ENCODE results near the gene PLD6.

PLD6 gene

GRCh38 chr17:17167986-17168385, 38.1 kb downstream of the PLD6 start:
- DNase-seq (ENCODE audit: low read depth): no peak
- TF ChIP-seq CTCF (conservative IDR thresholded peaks at IDR 0.05; ENCODE audit: control insufficient read depth, insufficient read depth, low read depth, low read length): no peak
- no peak overlapping the region for H3K4me3 ChIP-seq (ENCODE audit: control insufficient read depth, low read depth, low read length)

- H3K4me3 ChIP-seq (ENCODE audit: control insufficient read depth, low read depth, low read length): no peak overlapping the region
- no peak for DNase-seq (ENCODE audit: low read depth)
- no peak for TF ChIP-seq CTCF (conservative IDR thresholded peaks at IDR 0.05; ENCODE audit: control insufficient read depth, insufficient read depth, low read depth, low read length)
These were observed 38.8 kb downstream of the PLD6 start for GRCh38 chr17:17167356-17167755.

GRCh38 chr17:17166446-17166845, 39.7 kb downstream of the PLD6 start:
- TF ChIP-seq CTCF (conservative IDR thresholded peaks at IDR 0.05; ENCODE audit: control insufficient read depth, insufficient read depth, low read depth, low read length): no peak
- no peak for DNase-seq (ENCODE audit: low read depth)
- H3K4me3 ChIP-seq (ENCODE audit: control insufficient read depth, low read depth, low read length): no peak overlapping the region

- no peak for DNase-seq (ENCODE audit: low read depth)
- TF ChIP-seq CTCF (conservative IDR thresholded peaks at IDR 0.05; ENCODE audit: control insufficient read depth, insufficient read depth, low read depth, low read length): no peak
- no peak overlapping the region for H3K4me3 ChIP-seq (ENCODE audit: control insufficient read depth, low read depth, low read length)
These were observed 40.3 kb downstream of the PLD6 start for GRCh38 chr17:17165666-17166308.

GRCh38 chr17:17164676-17165075, 41.5 kb downstream of the PLD6 start:
- no peak for TF ChIP-seq CTCF (conservative IDR thresholded peaks at IDR 0.05; ENCODE audit: control insufficient read depth, insufficient read depth, low read depth, low read length)
- H3K4me3 ChIP-seq (ENCODE audit: control insufficient read depth, low read depth, low read length): no peak overlapping the region
- DNase-seq (ENCODE audit: low read depth): no peak

GRCh38 chr17:17164156-17164555, 42.0 kb downstream of the PLD6 start:
- no peak for DNase-seq (ENCODE audit: low read depth)
- TF ChIP-seq CTCF (conservative IDR thresholded peaks at IDR 0.05; ENCODE audit: control insufficient read depth, insufficient read depth, low read depth, low read length): no peak
- no peak overlapping the region for H3K4me3 ChIP-seq (ENCODE audit: control insufficient read depth, low read depth, low read length)

- H3K4me3 ChIP-seq (ENCODE audit: control insufficient read depth, low read depth, low read length): no peak overlapping the region
- TF ChIP-seq CTCF (conservative IDR thresholded peaks at IDR 0.05; ENCODE audit: control insufficient read depth, insufficient read depth, low read depth, low read length): no peak
- DNase-seq (ENCODE audit: low read depth): no peak
These were observed 44.4 kb downstream of the PLD6 start for GRCh38 chr17:17161759-17162158.

All from fibroblast of mammary gland (primary cell).